Measurements from ENCODE around the gene PPBP.

- no peak for TF ChIP-seq SMC3 (IDR thresholded peaks at IDR 0.05; ENCODE audit: low read depth, low read length)
- no peak for TF ChIP-seq MEF2A (IDR thresholded peaks at IDR 0.05; ENCODE audit: borderline replicate concordance, low read depth)
- TF ChIP-seq MAX (IDR thresholded peaks at IDR 0.05; ENCODE audit: low read depth): no peak
- no peak for TF ChIP-seq CTCF (IDR thresholded peaks at IDR 0.05)
- no peak for TF ChIP-seq NRF1 (IDR thresholded peaks at IDR 0.05; ENCODE audit: low read depth, low read length)
- TF ChIP-seq TAF1 (IDR thresholded peaks at IDR 0.05; ENCODE audit: borderline replicate concordance, low read depth, low read length): no peak
- no peak for TF ChIP-seq USF1 (IDR thresholded peaks at IDR 0.05; ENCODE audit: borderline replicate concordance, low read depth)
- no peak for TF ChIP-seq MXI1 (IDR thresholded peaks at IDR 0.05; ENCODE audit: low read depth, low read length)
- TF ChIP-seq RFX5 (IDR thresholded peaks at IDR 0.05; ENCODE audit: low read length): no peak
- no peak for TF ChIP-seq EP300 (IDR thresholded peaks at IDR 0.05; ENCODE audit: borderline replicate concordance in 1 of 2, low read depth in 1 of 2, low read length in 1 of 2)
Measured at GRCh38 chr4:73976217-73976616, 11.8 kb downstream of the PPBP start.
